GM12878 (cell line): ENCODE data around the gene MFAP3L. TPM values are rescaled to one million over a fixed set of nuclear protein-coding genes. Genes with fewer than 3 reads are reported as not detected.

Experiments used
- ATAC-seq: fragments of 200-7000 bp; cut with Tn5 transposase; 3 replicates; pipeline ENCODE4 v1.9.1; 2020; ENCODE audit warnings: mild to moderate bottlenecking, moderate library complexity
- BruUV-seq: library from RNA; stranded (reverse); fragments of 400-500 nt; replicated peaks from 2 replicates; lab custom pipeline; 2021; lab: Mats Ljungman, UMichigan
- CTCF ChIA-PET: fragments of 300-600 bp; sonication (Branson Sonifier 250); formaldehyde crosslinking; extraction: SDS; loops from one replicate; lab custom pipeline; 2021; ENCODE audit warnings: inconsistent platforms; lab: Yijun Ruan, JAX
- POLR2A ChIA-PET: fragments of 350-600 bp; formaldehyde crosslinking; extraction: SDS; loops from one replicate; lab custom pipeline; 2021; ENCODE audit warnings: inconsistent platforms; lab: Charles Lee
- RAD21 ChIA-PET: fragments of 300-600 bp; sonication (Branson Sonifier 250); formaldehyde crosslinking; loops from one replicate; lab custom pipeline; 2023; ENCODE audit warnings: antibody characterized with exemption; ENCODE audit not compliant: unreplicated experiment; lab: Charles Lee
- SMC1A ChIA-PET: fragments of 300-600 bp; sonication (Branson Sonifier 250); formaldehyde crosslinking; loops from one replicate; lab custom pipeline; 2023; ENCODE audit not compliant: unreplicated experiment, uncharacterized antibody; lab: Charles Lee
- DNase-seq: peaks from one replicate; pipeline ENCODE4 v3.0.0-alpha.2; 2011; ENCODE audit warnings: low read depth, low spot score
- FAIRE-seq: peaks from 3 replicates; lab custom pipeline; 2011; peaks lifted over from hg19 to GRCh38; lab: Jason Lieb, UNC
- H2AFZ ChIP-seq: 2 replicates; pipeline ENCODE4 v1.6.0; 2011; ENCODE audit warnings: low read depth, low read length, control low read depth; ENCODE audit not compliant: control insufficient read depth
- H3K27ac ChIP-seq: 2 replicates; pipeline ENCODE4 v1.5.1; 2011; ENCODE audit warnings: control low read depth; ENCODE audit not compliant: control insufficient read depth, insufficient read depth
- H3K27me3 ChIP-seq, 2 experiments: replicated peaks in 1 of 2; 2 replicates each; pipeline versions ENCODE4 v1.6.0 to v1.6.1; 2011; ENCODE audit warnings: low read length in 1 of 2; ENCODE audit not compliant: control insufficient read depth in 2 of 2, insufficient read depth in 2 of 2
- H3K36me3 ChIP-seq, 2 experiments: 2 replicates each; pipeline ENCODE4 v1.5.1; 2011; ENCODE audit warnings: low read length in 1 of 2; ENCODE audit not compliant: control insufficient read depth in 2 of 2, insufficient read depth in 2 of 2
- H3K4me1 ChIP-seq: 2 replicates; pipeline ENCODE4 v1.6.1; 2011; ENCODE audit warnings: mild to moderate bottlenecking, low read length, moderate library complexity, mixed read lengths; ENCODE audit not compliant: control insufficient read depth, insufficient read depth
- H3K4me2 ChIP-seq: 2 replicates; pipeline ENCODE4 v1.6.0; 2011; ENCODE audit warnings: control low read depth; ENCODE audit not compliant: control insufficient read depth, insufficient read depth
- H3K4me3 ChIP-seq: fragments of 200-600 bp; sonication (generic); 2 replicates; pipeline ENCODE4 v1.5.1; 2016
- H3K79me2 ChIP-seq: 2 replicates; pipeline ENCODE4 v1.6.0; 2011; ENCODE audit warnings: low read length; ENCODE audit not compliant: control insufficient read depth, insufficient read depth
- H3K9ac ChIP-seq: 2 replicates; pipeline ENCODE4 v1.8.0; 2011; ENCODE audit warnings: low read length, control low read depth, mixed read lengths; ENCODE audit not compliant: control insufficient read depth, insufficient read depth
- H3K9me3 ChIP-seq: replicated peaks from 3 replicates; pipeline ENCODE4 v1.5.1; 2011; ENCODE audit warnings: mild to moderate bottlenecking, low read length; ENCODE audit not compliant: control insufficient read depth, insufficient read depth
- H4K20me1 ChIP-seq: 2 replicates; pipeline ENCODE4 v1.6.0; 2011; ENCODE audit not compliant: control insufficient read depth, insufficient read depth
- CEBPB ChIP-seq, 2 experiments: fragments of 150-350 bp in 1 of 2; IDR thresholded peaks; 2 replicates each; pipeline ENCODE4 v1.6.1; 2012 to 2014; ENCODE audit warnings: low read depth in 2 of 2, low read length in 2 of 2, borderline replicate concordance in 1 of 2, inconsistent platforms in 1 of 2
- EED ChIP-seq: sonication (generic); IDR thresholded peaks from 2 replicates; pipeline ENCODE4 v1.6.1; 2016; ENCODE audit warnings: antibody characterized with exemption, low read depth
- ETV6 ChIP-seq, 2 experiments: fragments of 450-650 bp in 1 of 2; IDR thresholded peaks in 1 of 2; conservative IDR thresholded peaks in 1 of 2; 2 replicates each; pipeline ENCODE4 v1.6.1; 2014; ENCODE audit warnings: antibody characterized with exemption in 1 of 2, borderline replicate concordance in 1 of 2, low read depth in 1 of 2, mild to moderate bottlenecking in 1 of 2, moderate library complexity in 1 of 2
- KAT2A ChIP-seq: conservative IDR thresholded peaks from 2 replicates; pipeline ENCODE4 v1.6.1; 2011; ENCODE audit warnings: low read depth, low read length; ENCODE audit not compliant: control insufficient read depth
- KDM1A ChIP-seq: fragments of 200-600 bp; sonication (generic); IDR thresholded peaks from 2 replicates; pipeline ENCODE4 v1.6.1; 2016; ENCODE audit warnings: borderline replicate concordance
- MTA3 ChIP-seq: IDR thresholded peaks from 2 replicates; pipeline ENCODE4 v1.6.1; 2012; ENCODE audit warnings: low read length, inconsistent platforms, borderline replicate concordance
- NFXL1 ChIP-seq: fragments of 450-650 bp; IDR thresholded peaks from 2 replicates; pipeline ENCODE4 v1.6.1; 2017; ENCODE audit warnings: antibody characterized with exemption, mild to moderate bottlenecking, borderline replicate concordance
- NFYA ChIP-seq: IDR thresholded peaks from 2 replicates; pipeline ENCODE4 v1.6.1; 2011; ENCODE audit warnings: low read depth, mild to moderate bottlenecking, low read length, improper control_type of control experiment, borderline replicate concordance
- POLR2AphosphoS5 ChIP-seq: IDR thresholded peaks from 2 replicates; pipeline ENCODE4 v1.6.1; 2011; ENCODE audit warnings: mild to moderate bottlenecking, low read length, inconsistent platforms
- RB1 ChIP-seq: fragments of 450-650 bp; formaldehyde crosslinking; IDR thresholded peaks from 2 replicates; pipeline ENCODE4 v1.6.1; 2017; ENCODE audit warnings: mild to moderate bottlenecking, borderline replicate concordance
- RCOR1 ChIP-seq: conservative IDR thresholded peaks from 2 replicates; pipeline ENCODE4 v1.6.1; 2012; ENCODE audit warnings: low read depth, low read length, improper control_type of control experiment
- RELA ChIP-seq: fragments of 450-650 bp; IDR thresholded peaks from 2 replicates; pipeline ENCODE4 v1.8.0; 2014; ENCODE audit warnings: borderline replicate concordance; ENCODE audit not compliant: partially characterized antibody
- SIN3A ChIP-seq: IDR thresholded peaks from 2 replicates; pipeline ENCODE4 v1.6.1; 2012; ENCODE audit warnings: low read depth, low read length, improper control_type of control experiment
- TBL1XR1 ChIP-seq: IDR thresholded peaks from 2 replicates; pipeline ENCODE4 v1.6.1; 2012; ENCODE audit warnings: low read depth, low read length, improper control_type of control experiment
- TCF3 ChIP-seq: IDR thresholded peaks from 2 replicates; pipeline ENCODE4 v1.6.1; 2012; ENCODE audit warnings: low read depth, mild to moderate bottlenecking, low read length, borderline replicate concordance; ENCODE audit not compliant: insufficient read depth
- ZNF274 ChIP-seq: IDR thresholded peaks from one replicate; pipeline ENCODE4 v1.8.0; 2011; ENCODE audit not compliant: insufficient read length, insufficient read depth
- ZNF384 ChIP-seq: IDR thresholded peaks from 2 replicates; pipeline ENCODE4 v1.6.1; 2012; ENCODE audit warnings: low read depth, mild to moderate bottlenecking, low read length, improper control_type of control experiment, borderline replicate concordance
- WGBS: methylation state at CpG from one replicate; pipeline ENCODE4 v1.1.6; 2016; ENCODE audit warnings: low lambda C conversion rate; ENCODE audit not compliant: insufficient replicate concordance, insufficient coverage; ENCODE audit errors: missing lambda C conversion rate; 5-methylcytosine and 5-hydroxymethylcytosine counted together
- in situ Hi-C: fragments of 300-500 bp; cut with MboI; formaldehyde crosslinking; loops from 9 replicates; pipeline ENCODE4 v1.14.3; 2018; ENCODE audit warnings: mixed read lengths
- intact Hi-C: fragments of 100-400 bp; cut with micrococcal nuclease; formaldehyde crosslinking; loops from one replicate; pipeline ENCODE4 v1.14.2; 2022; ENCODE audit not compliant: unreplicated experiment
- polyA plus RNA-seq, 11 experiments: library from polyadenylated mRNA; depleted of rRNA in 4 of 11; unstranded in 6 of 11; stranded (reverse) in 5 of 11; fragments of >200 nt; fragmentation: Nextera tagmentation in 4 of 11; fragmentation: Illumina TruSeq in 1 of 11; extraction: Ambion mirVana in 4 of 11; extraction: Trizol in 1 of 11; gene quantifications; 1 replicate in 1 of 11; 2 replicates in 10 of 11; pipeline versions ENCODE4 v1.2.1 to v1.2.3, GENCODE V29; 2011 to 2016; ENCODE audit warnings: inconsistent platforms in 2 of 11, missing spikeins in 2 of 11, low read depth in 1 of 11
- total RNA-seq, 4 experiments: library from RNA; depleted of rRNA in 3 of 4; stranded (reverse); fragments of >200 nt in 3 of 4; fragmentation: Illumina TruSeq in 1 of 4; extraction: Trizol in 1 of 4; gene quantifications; 2 replicates each; pipeline versions ENCODE4 v1.2.1 to v1.2.3, GENCODE V29; 2013 to 2021
- TF ChIP-seq, protein P1 (sequence below): IDR thresholded peaks from 2 replicates; pipeline ENCODE4 v1.6.1; 2012; ENCODE audit warnings: low read depth, low read length, improper control_type of control experiment
- TF ChIP-seq, protein P2 (sequence below), 3 experiments: IDR thresholded peaks in 2 of 3; conservative IDR thresholded peaks in 1 of 3; 2 replicates each; pipeline ENCODE4 v1.5.1; 2011; ENCODE audit warnings: low read depth in 3 of 3, low read length in 3 of 3, mild to moderate bottlenecking in 3 of 3, control low read depth in 2 of 3, moderate library complexity in 2 of 3, inconsistent platforms in 1 of 3, mixed read lengths in 1 of 3; ENCODE audit not compliant: control insufficient read depth in 2 of 3, insufficient read depth in 1 of 3; ENCODE audit errors: extremely low read depth in 1 of 3
- TF ChIP-seq, protein P3 (sequence below): IDR thresholded peaks from 2 replicates; pipeline ENCODE4 v1.6.1; 2011; ENCODE audit warnings: low read depth, mild to moderate bottlenecking, low read length, moderate library complexity, borderline replicate concordance; ENCODE audit errors: extremely low read depth

Gene MFAP3L
- total and polyA plus RNA-seq, 10 of the 15 experiments (the other 5 are each of a cell fraction or from before 2014, with no cell fraction given) = 0.10 to 3.0 TPM; not detected in 8

DNA sequence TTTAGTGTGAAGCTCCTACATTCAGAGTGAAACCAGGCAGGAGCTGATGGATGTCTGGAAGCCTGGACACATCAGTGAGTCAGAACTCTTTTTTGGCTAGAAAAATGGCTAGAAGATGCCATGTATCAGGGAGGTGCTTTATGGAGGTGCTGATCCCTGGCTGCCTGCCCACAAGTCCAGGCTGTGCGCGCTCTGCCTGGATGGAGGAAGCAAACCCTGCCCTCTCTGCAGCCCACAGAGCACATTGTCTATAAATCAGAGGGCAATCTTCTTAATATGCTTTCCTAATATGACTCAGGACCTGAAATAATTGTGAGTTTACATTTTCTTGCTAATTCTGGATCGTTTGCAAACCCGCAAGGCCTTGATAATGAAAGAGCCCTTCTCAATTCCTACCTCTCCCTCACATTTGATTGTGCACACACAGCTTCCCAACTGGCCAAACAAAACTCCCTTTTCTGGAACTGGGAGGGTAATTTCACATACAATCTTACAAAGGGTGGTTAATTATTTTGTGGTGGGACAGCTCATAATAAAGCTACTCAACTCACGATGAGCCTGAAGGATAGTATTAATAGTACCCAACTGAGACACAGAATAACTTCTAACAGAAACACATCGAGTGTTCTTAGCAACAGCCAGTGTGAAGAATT is 11.7 kb downstream of the MFAP3L start:
- CTCF ChIA-PET = interaction anchor here (1.1 kb wide), 1 partner anchor 10 kb away, joined by 4 read pairs; no protein-coding TSS in a partner anchor
- 33% methylated on average over 6 of the region's 6 CpGs for WGBS

More for the DNA sequence above, 11.7 kb downstream of the MFAP3L start:
- Histone ChIP-seq H3K4me3 (no peak overlapping the region), H3K79me2 (no peaks in the 10 kb centered on the region), H4K20me1 (no peaks in the 10 kb centered on the region), H3K4me2 (no peak overlapping the region), H2AFZ (no peak overlapping the region), H3K27ac (no peak overlapping the region), H3K9ac (no peak overlapping the region), H3K9me3 (no peaks in the 10 kb centered on the region), H3K4me1 (no peaks in the 10 kb centered on the region), H3K27me3 (no peaks in the 10 kb centered on the region), H3K36me3 (no peaks in the 10 kb centered on the region)
- FAIRE-seq (no peak), DNase-seq (no peak), ATAC-seq (no peak)
- ChIA-PET SMC1A (interaction anchor here (0.5 kb wide), 1 partner anchor 1102 kb away, joined by 3 read pairs; no protein-coding TSS in a partner anchor), RAD21 (no interaction called here), POLR2A (no interaction called here)
- no TSS peak for BruUV-seq
- in situ Hi-C loops = no loop called here
- TF ChIP-seq KDM1A (no peak), CEBPB (IDR thresholded peaks at IDR 0.05; ENCODE audit: borderline replicate concordance in 1 of 2, low read depth in 2 of 2, low read length in 2 of 2) (no peak), EED (no peak), NFYA (no peak), ETV6 (conservative IDR thresholded peaks at IDR 0.05 in 1 of 2, IDR thresholded peaks at IDR 0.05 in 1 of 2; ENCODE audit: borderline replicate concordance in 1 of 2, low read depth in 1 of 2) (no peak), SIN3A (no peak), ZNF384 (no peak), POLR2AphosphoS5 (no peak), RB1 (no peak), ZNF274 (no peak), TBL1XR1 (no peak), NFXL1 (no peak), TCF3 (no peak), KAT2A (no peak), RCOR1 (no peak), MTA3 (no peak), RELA (no peak)
- TF ChIP-seq, protein P1, sequence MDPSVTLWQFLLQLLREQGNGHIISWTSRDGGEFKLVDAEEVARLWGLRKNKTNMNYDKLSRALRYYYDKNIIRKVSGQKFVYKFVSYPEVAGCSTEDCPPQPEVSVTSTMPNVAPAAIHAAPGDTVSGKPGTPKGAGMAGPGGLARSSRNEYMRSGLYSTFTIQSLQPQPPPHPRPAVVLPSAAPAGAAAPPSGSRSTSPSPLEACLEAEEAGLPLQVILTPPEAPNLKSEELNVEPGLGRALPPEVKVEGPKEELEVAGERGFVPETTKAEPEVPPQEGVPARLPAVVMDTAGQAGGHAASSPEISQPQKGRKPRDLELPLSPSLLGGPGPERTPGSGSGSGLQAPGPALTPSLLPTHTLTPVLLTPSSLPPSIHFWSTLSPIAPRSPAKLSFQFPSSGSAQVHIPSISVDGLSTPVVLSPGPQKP = no peak
- TF ChIP-seq, protein P2, sequence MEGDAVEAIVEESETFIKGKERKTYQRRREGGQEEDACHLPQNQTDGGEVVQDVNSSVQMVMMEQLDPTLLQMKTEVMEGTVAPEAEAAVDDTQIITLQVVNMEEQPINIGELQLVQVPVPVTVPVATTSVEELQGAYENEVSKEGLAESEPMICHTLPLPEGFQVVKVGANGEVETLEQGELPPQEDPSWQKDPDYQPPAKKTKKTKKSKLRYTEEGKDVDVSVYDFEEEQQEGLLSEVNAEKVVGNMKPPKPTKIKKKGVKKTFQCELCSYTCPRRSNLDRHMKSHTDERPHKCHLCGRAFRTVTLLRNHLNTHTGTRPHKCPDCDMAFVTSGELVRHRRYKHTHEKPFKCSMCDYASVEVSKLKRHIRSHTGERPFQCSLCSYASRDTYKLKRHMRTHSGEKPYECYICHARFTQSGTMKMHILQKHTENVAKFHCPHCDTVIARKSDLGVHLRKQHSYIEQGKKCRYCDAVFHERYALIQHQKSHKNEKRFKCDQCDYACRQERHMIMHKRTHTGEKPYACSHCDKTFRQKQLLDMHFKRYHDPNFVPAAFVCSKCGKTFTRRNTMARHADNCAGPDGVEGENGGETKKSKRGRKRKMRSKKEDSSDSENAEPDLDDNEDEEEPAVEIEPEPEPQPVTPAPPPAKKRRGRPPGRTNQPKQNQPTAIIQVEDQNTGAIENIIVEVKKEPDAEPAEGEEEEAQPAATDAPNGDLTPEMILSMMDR (IDR thresholded peaks at IDR 0.05 in 2 of 3, conservative IDR thresholded peaks at IDR 0.05 in 1 of 3; ENCODE audit: control insufficient read depth in 2 of 3, extremely low read depth in 1 of 3, insufficient read depth in 1 of 3, low read depth in 3 of 3, low read length in 3 of 3) = no peak
- TF ChIP-seq, protein P3, sequence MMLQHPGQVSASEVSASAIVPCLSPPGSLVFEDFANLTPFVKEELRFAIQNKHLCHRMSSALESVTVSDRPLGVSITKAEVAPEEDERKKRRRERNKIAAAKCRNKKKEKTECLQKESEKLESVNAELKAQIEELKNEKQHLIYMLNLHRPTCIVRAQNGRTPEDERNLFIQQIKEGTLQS = no peak
- intact Hi-C loops = no loop called here
